ENCODE measurements around the gene RGS7.

GRCh38 chr1:240917976-240918375 lies 439.0 kb downstream of the RGS7 start:
- no peak for TF ChIP-seq CTCF (IDR thresholded peaks at IDR 0.05)
- TF ChIP-seq POLR2A (IDR thresholded peaks at IDR 0.05), result no peak

All from vagina (tissue), 2 donors.